AG09319 (cell line): Measurements from ENCODE around the gene CFAP97.

Source experiments
- DNase-seq: peaks from one replicate; pipeline ENCODE4 v3.0.0-alpha.2; 2010; ENCODE audit warnings: low read depth; ENCODE audit errors: extremely low read depth
- TF ChIP-seq, protein P1 (sequence below): IDR thresholded peaks from 2 replicates; pipeline ENCODE4 v1.5.1; 2011; ENCODE audit warnings: low read depth, mild to moderate bottlenecking, inconsistent platforms, low read length, moderate library complexity

Gene CFAP97

DNA sequence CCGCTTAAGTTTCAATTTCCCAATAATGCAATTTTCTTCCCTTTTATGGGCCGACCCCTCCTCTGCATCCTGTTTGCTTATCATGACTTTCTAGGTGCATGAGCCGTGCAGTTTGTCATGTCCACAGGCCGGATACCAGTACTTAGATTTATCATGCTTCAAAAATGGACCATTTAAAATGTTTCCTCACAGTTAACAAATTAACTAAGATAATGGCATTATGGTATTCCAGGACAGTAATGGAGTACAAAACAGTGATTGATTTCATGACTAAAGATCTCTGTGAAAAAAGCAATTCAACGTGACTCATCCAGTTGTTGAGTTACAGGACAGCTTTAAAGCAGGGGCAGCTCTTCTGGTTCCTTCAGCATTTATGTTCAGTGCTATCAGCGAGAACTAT is 28.6 kb upstream of the CFAP97 start:
- TF ChIP-seq, protein P1, sequence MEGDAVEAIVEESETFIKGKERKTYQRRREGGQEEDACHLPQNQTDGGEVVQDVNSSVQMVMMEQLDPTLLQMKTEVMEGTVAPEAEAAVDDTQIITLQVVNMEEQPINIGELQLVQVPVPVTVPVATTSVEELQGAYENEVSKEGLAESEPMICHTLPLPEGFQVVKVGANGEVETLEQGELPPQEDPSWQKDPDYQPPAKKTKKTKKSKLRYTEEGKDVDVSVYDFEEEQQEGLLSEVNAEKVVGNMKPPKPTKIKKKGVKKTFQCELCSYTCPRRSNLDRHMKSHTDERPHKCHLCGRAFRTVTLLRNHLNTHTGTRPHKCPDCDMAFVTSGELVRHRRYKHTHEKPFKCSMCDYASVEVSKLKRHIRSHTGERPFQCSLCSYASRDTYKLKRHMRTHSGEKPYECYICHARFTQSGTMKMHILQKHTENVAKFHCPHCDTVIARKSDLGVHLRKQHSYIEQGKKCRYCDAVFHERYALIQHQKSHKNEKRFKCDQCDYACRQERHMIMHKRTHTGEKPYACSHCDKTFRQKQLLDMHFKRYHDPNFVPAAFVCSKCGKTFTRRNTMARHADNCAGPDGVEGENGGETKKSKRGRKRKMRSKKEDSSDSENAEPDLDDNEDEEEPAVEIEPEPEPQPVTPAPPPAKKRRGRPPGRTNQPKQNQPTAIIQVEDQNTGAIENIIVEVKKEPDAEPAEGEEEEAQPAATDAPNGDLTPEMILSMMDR, result no peak
- no peak for DNase-seq

DNA sequence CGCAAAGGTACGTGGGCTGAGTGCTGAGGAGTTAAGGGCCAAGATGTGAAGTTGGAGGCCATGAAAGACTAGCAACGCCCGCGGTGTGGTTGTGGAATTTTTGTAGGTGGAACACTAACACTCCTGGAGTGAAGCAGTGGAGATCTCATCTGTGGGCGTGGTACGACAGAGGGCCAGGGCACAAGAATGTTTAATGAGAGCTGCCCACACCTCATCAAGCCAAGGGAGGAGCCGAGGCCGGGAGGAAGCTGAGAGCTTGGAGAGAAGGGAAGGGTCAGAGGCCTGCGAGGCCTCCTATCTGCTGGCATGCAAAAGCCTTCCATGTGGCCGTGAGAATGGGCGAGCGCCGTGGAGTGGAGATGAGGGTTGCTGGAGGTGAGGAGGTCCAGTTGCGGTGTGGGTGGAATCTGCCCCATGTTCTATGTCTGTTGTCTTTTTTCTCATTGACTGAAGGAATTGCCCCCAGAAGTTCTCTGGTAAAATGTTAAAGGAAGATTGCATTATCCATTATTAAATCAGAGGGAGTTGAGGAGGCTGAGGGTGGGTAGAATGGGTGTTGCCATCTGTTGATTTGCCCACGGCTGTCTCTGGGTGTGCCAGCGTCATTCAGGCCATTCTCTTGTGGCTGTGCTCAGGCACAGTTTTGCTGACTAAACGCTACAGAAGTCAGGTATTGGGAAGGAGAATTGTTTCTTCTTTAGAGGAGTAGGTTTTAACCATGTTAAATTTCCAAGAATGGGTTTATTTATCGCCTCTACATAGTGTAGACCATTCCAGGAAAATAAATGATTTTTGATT is 25.4 kb upstream of the CFAP97 start:
- TF ChIP-seq, protein P1, result no peak
- no peak for DNase-seq

DNA sequence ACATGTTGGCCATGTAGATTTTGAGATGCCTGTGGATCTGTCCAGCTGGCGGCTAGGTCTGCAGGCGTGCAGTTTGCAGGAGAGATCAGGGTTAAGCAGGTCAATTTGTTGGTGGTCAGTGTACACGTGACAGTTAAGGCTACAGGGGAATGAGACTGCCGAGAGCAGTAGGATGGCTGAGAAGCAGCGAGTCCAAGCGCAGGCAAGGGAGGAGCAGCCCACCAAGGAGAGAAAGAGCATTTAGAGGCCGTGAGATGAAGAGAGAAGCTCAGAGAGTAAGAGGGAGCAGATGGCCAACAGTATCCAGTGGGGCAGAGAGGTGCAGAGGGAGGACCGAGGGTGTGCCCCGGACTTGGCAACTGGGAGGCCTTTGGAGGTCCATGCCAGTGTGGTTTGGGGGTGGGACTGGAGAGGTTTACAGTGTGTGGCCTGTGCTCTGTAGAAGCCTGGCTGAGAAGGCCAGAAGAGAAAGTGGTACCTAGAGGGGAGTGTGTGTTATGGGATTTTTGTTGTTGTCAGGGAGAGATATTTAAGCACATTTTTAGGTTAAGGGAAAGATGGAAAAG is 24.0 kb upstream of the CFAP97 start:
- TF ChIP-seq, protein P1, result no peak
- no peak for DNase-seq

DNA sequence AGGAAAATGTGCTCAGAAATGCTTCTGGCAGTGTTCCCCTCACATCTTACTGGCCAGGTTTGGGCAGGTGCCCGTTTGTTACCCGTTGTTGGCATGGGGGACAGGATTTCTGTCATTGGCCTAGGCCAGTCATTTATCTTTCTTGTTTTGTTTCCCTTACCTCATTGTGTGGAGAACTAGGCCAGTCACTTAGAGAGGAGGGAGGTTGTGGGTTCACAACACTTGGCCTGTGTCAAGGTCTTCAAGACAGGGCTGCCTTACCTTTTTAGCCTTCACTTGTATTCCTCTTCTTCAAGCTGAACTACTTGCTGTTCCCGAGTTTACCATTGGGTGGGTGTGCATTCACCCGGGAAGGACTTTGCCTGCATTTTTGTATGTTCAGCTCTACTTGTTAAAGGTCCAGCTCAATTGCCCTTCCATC is 23.3 kb upstream of the CFAP97 start:
- TF ChIP-seq, protein P1, result no peak
- DNase-seq, result no peak

DNA sequence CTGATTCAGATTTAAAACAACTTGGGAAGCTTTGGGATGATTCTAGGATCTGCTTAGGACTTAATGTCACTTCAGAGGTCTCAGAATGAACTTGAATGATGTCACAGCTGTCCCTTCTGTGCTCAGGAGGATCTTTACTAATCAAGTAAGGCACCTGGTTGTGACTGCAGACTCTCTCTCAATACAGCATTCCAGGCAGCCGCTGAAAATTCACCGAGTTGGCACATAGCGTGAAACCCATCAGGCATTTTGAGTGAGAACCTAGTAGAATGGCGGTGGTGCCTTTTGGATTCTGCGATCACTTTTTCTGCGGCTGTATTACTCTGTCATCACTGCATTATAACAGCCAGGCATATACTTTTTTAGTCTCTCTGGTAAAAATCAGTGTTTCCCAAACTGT is 22.1 kb upstream of the CFAP97 start:
- no peak for DNase-seq
- TF ChIP-seq, protein P1, result no peak

DNA sequence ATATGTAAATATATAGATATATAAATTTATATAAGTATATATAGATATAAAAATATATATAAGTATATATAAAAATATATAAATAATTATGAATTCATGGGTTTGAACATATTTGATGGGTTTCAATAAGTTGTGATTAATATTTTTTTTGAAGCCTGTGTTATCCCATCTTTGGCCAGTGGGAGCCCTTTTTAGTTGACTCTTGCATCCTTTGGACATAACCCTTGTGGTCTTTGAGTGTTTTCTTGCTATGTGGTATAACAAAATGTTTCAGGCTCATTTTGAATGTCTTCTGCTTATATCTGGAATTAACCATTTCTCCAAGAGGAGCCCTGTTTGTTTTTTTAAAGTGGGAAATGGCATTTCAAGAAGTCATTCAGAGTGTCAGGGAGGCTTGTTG is 20.8 kb upstream of the CFAP97 start:
- TF ChIP-seq, protein P1, result no peak
- DNase-seq, result no peak

DNA sequence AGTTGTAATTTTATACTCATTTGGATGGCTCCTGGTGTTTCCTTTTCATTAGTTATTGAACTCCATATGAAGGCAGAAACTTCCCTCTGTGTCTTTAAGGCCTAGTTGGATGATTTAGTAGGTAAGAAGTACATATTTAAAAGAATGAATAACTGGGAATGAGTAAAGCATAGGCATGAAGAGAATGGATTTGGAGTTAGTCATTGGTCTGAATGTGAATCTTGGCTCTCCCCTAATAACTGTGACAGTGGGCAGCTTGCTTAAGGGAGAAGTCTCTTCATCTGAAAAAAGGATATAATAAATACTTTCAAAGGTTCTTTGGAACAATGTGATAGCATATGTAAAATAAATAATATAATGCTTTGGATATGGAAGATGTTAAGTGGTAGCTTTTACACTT is 18.8 kb upstream of the CFAP97 start:
- TF ChIP-seq, protein P1, result no peak
- DNase-seq, result no peak
